K562 (cell line): ENCODE measurements around the gene FBXL3. TPM values are rescaled to one million over a fixed set of nuclear protein-coding genes. Genes with fewer than 3 reads are reported as not detected.

Experiments used
- ATAC-seq: fragments of 200-7000 bp; cut with Tn5 transposase; 3 replicates; pipeline ENCODE4 v1.9.1; 2020; ENCODE audit warnings: moderate library complexity
- BruUV-seq: library from RNA; stranded (reverse); fragments of 400-500 nt; replicated peaks from 2 replicates; lab custom pipeline; 2021; lab: Mats Ljungman, UMichigan
- CTCF ChIA-PET: fragments of 300-600 bp; formaldehyde crosslinking; extraction: SDS; loops from one replicate; lab custom pipeline; 2021; ENCODE audit warnings: low intra/inter-chr PET ratio; lab: Yijun Ruan, JAX
- POLR2A ChIA-PET: fragments of 300-600, 350-650 bp; sonication (Branson Sonifier 250); formaldehyde crosslinking; extraction: SDS; loops from one replicate; lab custom pipeline; 2021; ENCODE audit warnings: antibody characterized with exemption, inconsistent platforms; lab: Yijun Ruan, JAX
- DNase-seq, 4 experiments: peaks; one replicate each; pipeline versions ENCODE4 v3.0.0 to v3.0.0-alpha.2; 2011 to 2018; ENCODE audit warnings: low spot score in 3 of 4, mixed read lengths in 3 of 4; ENCODE audit errors: extremely low read depth in 1 of 4
- FAIRE-seq: peaks from 2 replicates; lab custom pipeline; 2011; peaks lifted over from hg19 to GRCh38; lab: Jason Lieb, UNC
- H2AFZ ChIP-seq: 2 replicates; pipeline ENCODE4 v1.6.0; 2011; ENCODE audit warnings: low read depth, low read length, control low read depth, inconsistent platforms
- H3K27ac ChIP-seq: fragments of 200-600 bp; 3 replicates; pipeline ENCODE4 v1.8.0; 2011; ENCODE audit warnings: low read depth, mild to moderate bottlenecking, control low read depth, inconsistent platforms, low read length, moderate library complexity, mixed read lengths; ENCODE audit errors: extremely low read depth
- H3K27me3 ChIP-seq, 2 experiments: fragments of 300-600 bp in 1 of 2; 2 replicates in 1 of 2; 3 replicates in 1 of 2; pipeline versions ENCODE4 v1.6.0 to v1.8.0; 2011; ENCODE audit warnings: inconsistent platforms in 2 of 2, low read length in 2 of 2, mild to moderate bottlenecking in 1 of 2, mixed read lengths in 1 of 2, moderate library complexity in 1 of 2; ENCODE audit not compliant: control insufficient read depth in 2 of 2, insufficient read depth in 2 of 2
- H3K36me3 ChIP-seq: fragments of 300-600 bp; 3 replicates; pipeline ENCODE4 v1.8.0; 2011; ENCODE audit warnings: mild to moderate bottlenecking, low read length, inconsistent platforms; ENCODE audit not compliant: control insufficient read depth, insufficient read depth
- H3K4me1 ChIP-seq, 2 experiments: fragments of 200-600 bp in 1 of 2; replicated peaks in 1 of 2; 2 replicates in 1 of 2; 3 replicates in 1 of 2; pipeline versions ENCODE4 v1.5.1 to v1.8.0; 2011; ENCODE audit warnings: inconsistent platforms in 2 of 2, low read length in 2 of 2, mild to moderate bottlenecking in 1 of 2, mixed read lengths in 1 of 2, moderate library complexity in 1 of 2; ENCODE audit not compliant: control insufficient read depth in 2 of 2, insufficient read depth in 2 of 2
- H3K4me2 ChIP-seq: 2 replicates; pipeline ENCODE4 v1.6.1; 2011; ENCODE audit warnings: low read length, control low read depth, inconsistent platforms, mixed read lengths; ENCODE audit not compliant: insufficient read depth
- H3K4me3 ChIP-seq: fragments of 200-600 bp; sonication (generic), shearing (Covaris generic); 2 replicates; pipeline ENCODE4 v1.5.1; 2016; ENCODE audit warnings: control low read depth, inconsistent platforms
- H3K79me2 ChIP-seq: fragments of 200-600 bp; 3 replicates; pipeline ENCODE4 v1.8.0; 2011; ENCODE audit warnings: low read length, inconsistent platforms; ENCODE audit not compliant: control insufficient read depth, insufficient read depth
- H3K9ac ChIP-seq, 2 experiments: 2 replicates each; pipeline versions ENCODE4 v1.6.0 to v1.6.1; 2011; ENCODE audit warnings: low read depth in 2 of 2, low read length in 2 of 2, control low read depth in 1 of 2, inconsistent platforms in 1 of 2, mild to moderate bottlenecking in 1 of 2, mixed read lengths in 1 of 2; ENCODE audit not compliant: insufficient read depth in 1 of 2
- H3K9me1 ChIP-seq: one replicate; pipeline ENCODE4 v1.6.0; 2011; ENCODE audit warnings: inconsistent platforms, mild to moderate bottlenecking, low read length, moderate library complexity; ENCODE audit not compliant: control insufficient read depth, insufficient read depth
- H3K9me3 ChIP-seq: replicated peaks from 2 replicates; pipeline ENCODE4 v1.5.1; 2011; ENCODE audit warnings: low read depth, low read length, inconsistent platforms; ENCODE audit not compliant: control insufficient read depth, insufficient read depth
- H4K20me1 ChIP-seq: replicated peaks from 2 replicates; pipeline ENCODE4 v1.6.1; 2011; ENCODE audit warnings: low read length, inconsistent platforms, mixed read lengths; ENCODE audit not compliant: control insufficient read depth, insufficient read depth
- EGR1 ChIP-seq: fragments of 450-650 bp; conservative IDR thresholded peaks from 2 replicates; pipeline ENCODE4 v1.6.1; 2017; ENCODE audit warnings: mild to moderate bottlenecking
- FUS ChIP-seq: fragments of 200-400 bp; formaldehyde crosslinking; optimal IDR thresholded peaks from 2 replicates; pipeline ENCODE3; 2017; ENCODE audit warnings: low read depth, low read length
- ZFPM2 ChIP-seq: fragments of 250-450 bp; sonication (Bioruptor Pico); IDR thresholded peaks from 2 replicates; pipeline ENCODE4 v1.5.1; 2022; ENCODE audit warnings: mild to moderate bottlenecking
- WGBS: fragments of 100-300 bp; shearing (Covaris generic); methylation state at CpG from one replicate; pipeline ENCODE4 v1.1.6; 2016; ENCODE audit warnings: low coverage, mixed read lengths; ENCODE audit not compliant: insufficient coverage; ENCODE audit errors: missing lambda C conversion rate; 5-methylcytosine and 5-hydroxymethylcytosine counted together
- in situ Hi-C: fragments of 300-500 bp; cut with MboI; formaldehyde crosslinking; loops from 4 replicates; pipeline ENCODE4 v1.15.0; 2018; ENCODE audit warnings: inconsistent platforms, mixed read lengths
- intact Hi-C: fragments of 100-400 bp; cut with micrococcal nuclease; formaldehyde crosslinking; loops from 2 replicates; pipeline ENCODE4 v1.14.2; 2022
- polyA plus RNA-seq, 8 experiments: library from polyadenylated mRNA; depleted of rRNA in 4 of 8; stranded (reverse) in 5 of 8; unstranded in 3 of 8; fragments of >200 nt; fragmentation: Nextera tagmentation in 2 of 8; fragmentation: Illumina TruSeq in 1 of 8; extraction: Ambion mirVana in 2 of 8; extraction: Trizol in 1 of 8; gene quantifications; 2 replicates each; pipeline versions ENCODE4 v1.2.1 to v1.2.3, GENCODE V29; 2011 to 2014; ENCODE audit warnings: inconsistent platforms in 1 of 8, missing spikeins in 1 of 8
- total RNA-seq, 7 experiments: library from RNA; depleted of rRNA in 6 of 7; stranded (reverse); fragments of >200 nt in 6 of 7; fragmentation: Illumina TruSeq in 2 of 7; extraction: Trizol in 2 of 7; gene quantifications; 2 replicates each; pipeline versions ENCODE4 v1.2.1 to v1.2.3, GENCODE V29; 2011 to 2021; ENCODE audit warnings: low replicate concordance in 1 of 7
- TF ChIP-seq, protein P1 (sequence below), 2 experiments: fragments of 450-650 bp in 1 of 2; sonication (generic) in 1 of 2; formaldehyde crosslinking in 1 of 2; IDR thresholded peaks; 2 replicates each; pipeline versions ENCODE4 v1.7.1 to v1.9.0; 2016 to 2022; ENCODE audit warnings: inconsistent platforms in 1 of 2, mild to moderate bottlenecking in 1 of 2, missing genetic modification reagents in 1 of 2

FBXL3 gene
- total and polyA plus RNA-seq, 9 of the 15 experiments (the other 6 are each of a cell fraction or from before 2014, with no cell fraction given): 3.8 to 16.4 (median 12.6) TPM

DNA sequence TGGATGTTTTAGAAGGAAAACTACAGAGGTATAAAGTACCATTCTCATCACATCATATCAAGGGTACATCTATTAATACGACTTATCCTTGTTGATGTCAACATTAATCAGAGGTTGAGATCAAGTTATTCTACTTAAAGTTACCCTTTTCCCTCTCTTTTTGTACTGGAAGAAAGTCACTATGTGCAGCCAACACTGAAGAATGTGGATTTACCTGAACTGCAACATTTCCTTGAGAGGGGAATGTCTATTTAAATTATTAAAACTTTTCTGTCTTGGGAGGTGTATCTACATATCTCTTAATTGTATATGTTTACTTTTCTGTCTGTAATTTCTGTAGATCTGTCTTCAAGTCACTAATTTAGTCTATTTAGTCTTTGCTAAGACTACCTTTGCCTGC, 2.5 kb upstream of the FBXL3 start:
- H3K4me1 ChIP-seq: peaks cover 6 to 8% of the 10 kb centered on the region in 2 experiments; a peak in 4 of 5 replicates
- intact Hi-C loops (loop anchor here (5.0 kb wide), 1 partner anchor 298 kb away; the partner anchor contains the start of gene MYCBP2), in situ Hi-C loops (loop anchor here (10.0 kb wide), 1 partner anchor 285 kb away; no protein-coding TSS in a partner anchor)
- no peak overlapping the region for H3K4me3 ChIP-seq
- no peak overlapping the region for H2AFZ ChIP-seq
- BruUV-seq: no TSS peak
- peaks cover 3% of the 10 kb centered on the region; the same call in 1 of the 3 replicates for H3K36me3 ChIP-seq
- ATAC-seq: no peak
- ChIA-PET POLR2A (no interaction called here), CTCF (no interaction called here)
- no peaks in the 10 kb centered on the region for H3K27me3 ChIP-seq
- H4K20me1 ChIP-seq: peaks cover 16% of the 10 kb centered on the region
- FAIRE-seq: no peak
- no peak for DNase-seq
- WGBS: 60% methylated on average over 1 of the region's 1 CpG
- H3K9me1 ChIP-seq: no peaks in the 10 kb centered on the region
- no peak overlapping the region for H3K9ac ChIP-seq
- peaks cover 20% of the 10 kb centered on the region for H3K79me2 ChIP-seq
- H3K27ac ChIP-seq: no peak overlapping the region
- H3K4me2 ChIP-seq: no peak overlapping the region
- no peaks in the 10 kb centered on the region for H3K9me3 ChIP-seq
- TF ChIP-seq EGR1 (no peak), ZFPM2 (CRISPR knock-in tag) (no peak), FUS (no peak)
- TF ChIP-seq, protein P1, sequence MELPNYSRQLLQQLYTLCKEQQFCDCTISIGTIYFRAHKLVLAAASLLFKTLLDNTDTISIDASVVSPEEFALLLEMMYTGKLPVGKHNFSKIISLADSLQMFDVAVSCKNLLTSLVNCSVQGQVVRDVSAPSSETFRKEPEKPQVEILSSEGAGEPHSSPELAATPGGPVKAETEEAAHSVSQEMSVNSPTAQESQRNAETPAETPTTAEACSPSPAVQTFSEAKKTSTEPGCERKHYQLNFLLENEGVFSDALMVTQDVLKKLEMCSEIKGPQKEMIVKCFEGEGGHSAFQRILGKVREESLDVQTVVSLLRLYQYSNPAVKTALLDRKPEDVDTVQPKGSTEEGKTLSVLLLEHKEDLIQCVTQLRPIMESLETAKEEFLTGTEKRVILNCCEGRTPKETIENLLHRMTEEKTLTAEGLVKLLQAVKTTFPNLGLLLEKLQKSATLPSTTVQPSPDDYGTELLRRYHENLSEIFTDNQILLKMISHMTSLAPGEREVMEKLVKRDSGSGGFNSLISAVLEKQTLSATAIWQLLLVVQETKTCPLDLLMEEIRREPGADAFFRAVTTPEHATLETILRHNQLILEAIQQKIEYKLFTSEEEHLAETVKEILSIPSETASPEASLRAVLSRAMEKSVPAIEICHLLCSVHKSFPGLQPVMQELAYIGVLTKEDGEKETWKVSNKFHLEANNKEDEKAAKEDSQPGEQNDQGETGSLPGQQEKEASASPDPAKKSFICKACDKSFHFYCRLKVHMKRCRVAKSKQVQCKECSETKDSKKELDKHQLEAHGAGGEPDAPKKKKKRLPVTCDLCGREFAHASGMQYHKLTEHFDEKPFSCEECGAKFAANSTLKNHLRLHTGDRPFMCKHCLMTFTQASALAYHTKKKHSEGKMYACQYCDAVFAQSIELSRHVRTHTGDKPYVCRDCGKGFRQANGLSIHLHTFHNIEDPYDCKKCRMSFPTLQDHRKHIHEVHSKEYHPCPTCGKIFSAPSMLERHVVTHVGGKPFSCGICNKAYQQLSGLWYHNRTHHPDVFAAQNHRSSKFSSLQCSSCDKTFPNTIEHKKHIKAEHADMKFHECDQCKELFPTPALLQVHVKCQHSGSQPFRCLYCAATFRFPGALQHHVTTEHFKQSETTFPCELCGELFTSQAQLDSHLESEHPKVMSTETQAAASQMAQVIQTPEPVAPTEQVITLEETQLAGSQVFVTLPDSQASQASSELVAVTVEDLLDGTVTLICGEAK (IDR thresholded peaks at IDR 0.05): no peak
- TF ChIP-seq, protein P1 (CRISPR knock-in tag; IDR thresholded peaks at IDR 0.05): no peak
